ENCODE measurements around the gene MGAT1.

DNA sequence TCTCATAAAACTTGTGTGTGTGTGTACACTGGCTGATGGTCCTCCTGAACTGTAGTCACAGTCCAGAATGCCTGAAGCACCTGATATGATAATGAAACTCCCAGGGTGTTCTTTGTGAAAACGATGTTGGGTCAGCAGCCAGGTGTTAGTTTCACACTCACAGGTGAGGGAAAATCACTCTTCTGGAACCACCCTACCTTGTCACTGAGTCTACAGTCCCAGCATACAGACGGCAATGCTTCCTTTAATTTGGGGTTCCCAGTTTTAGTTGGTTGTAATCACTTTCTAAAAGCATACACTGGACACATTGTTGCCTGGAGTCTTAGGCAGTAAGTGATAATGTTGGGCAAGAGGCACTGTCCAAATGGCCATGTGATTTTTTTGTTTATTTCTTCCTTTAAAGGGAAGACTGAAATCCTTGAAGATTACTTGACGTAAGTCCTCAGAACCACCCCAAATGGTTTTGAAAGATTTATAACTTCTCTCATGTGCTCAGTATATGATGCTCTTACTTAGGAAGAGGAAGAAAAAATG, 18.2 kb upstream of the MGAT1 start:
- TF ChIP-seq CTCF (IDR thresholded peaks at IDR 0.05; ENCODE audit: poor library complexity, severe bottlenecking) (no peak), EZH2 (IDR thresholded peaks at IDR 0.05; ENCODE audit: borderline replicate concordance, insufficient read depth, low read length, poor library complexity, severe bottlenecking) (no peak)
